ENCODE data around the gene ITPR2. TPM values are rescaled to one million over a fixed set of nuclear protein-coding genes. Genes with fewer than 3 reads are reported as not detected.
"Not testable (repeated sequence)": the region's sequence is repeated elsewhere in the genome, so short reads cannot be mapped to it uniquely, and the experiment has no call there.

ITPR2 gene
- polyA plus RNA-seq, 3 donors = 14.9 to 18.2 (median 15.1) TPM

DNA sequence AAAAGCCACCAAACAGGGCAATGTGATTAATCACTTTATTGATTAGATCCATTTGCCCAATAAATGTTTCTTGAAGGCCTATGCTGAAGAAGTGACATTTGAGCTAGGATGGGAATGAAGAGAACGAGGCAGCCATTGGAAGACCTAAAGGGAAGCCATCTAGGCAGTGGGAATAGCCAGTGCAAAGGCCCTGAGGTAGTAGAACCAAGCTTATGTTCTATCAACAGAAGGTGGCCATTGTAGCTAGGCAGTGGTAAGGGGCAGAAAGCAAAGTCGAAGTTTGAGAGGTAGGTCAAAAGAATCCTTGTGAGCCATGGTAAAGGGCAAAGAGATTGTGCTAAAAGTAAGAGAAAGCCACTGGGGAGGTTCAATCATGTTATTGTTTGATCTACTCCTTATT lies 173.1 kb downstream of the ITPR2 start:
- no peak for DNase-seq (ENCODE audit: extremely low read depth in 1 of 11, low read depth in 9 of 11, low spot score in 4 of 11)

DNA sequence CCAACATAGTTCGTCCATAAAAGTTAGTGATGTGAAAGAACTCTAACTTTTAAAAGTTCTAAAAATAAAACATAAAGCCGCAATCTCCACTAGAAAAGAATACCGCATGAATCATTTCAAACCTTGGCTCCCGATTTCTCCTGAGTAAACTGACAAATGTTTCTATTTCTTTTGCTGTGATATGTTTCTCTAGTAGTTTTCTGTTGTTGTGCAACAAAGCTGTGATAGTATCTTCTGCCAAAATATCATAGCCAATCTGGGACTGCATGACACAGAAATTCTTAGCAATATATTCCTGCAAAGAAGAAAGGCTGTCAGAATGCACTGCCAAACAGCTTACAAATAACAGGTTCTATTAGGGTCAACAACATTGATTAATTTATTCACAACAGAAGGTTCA lies 174.0 kb downstream of the ITPR2 start:
- DNase-seq (ENCODE audit: extremely low read depth in 1 of 11, low read depth in 9 of 11, low spot score in 4 of 11) = no peak

DNA sequence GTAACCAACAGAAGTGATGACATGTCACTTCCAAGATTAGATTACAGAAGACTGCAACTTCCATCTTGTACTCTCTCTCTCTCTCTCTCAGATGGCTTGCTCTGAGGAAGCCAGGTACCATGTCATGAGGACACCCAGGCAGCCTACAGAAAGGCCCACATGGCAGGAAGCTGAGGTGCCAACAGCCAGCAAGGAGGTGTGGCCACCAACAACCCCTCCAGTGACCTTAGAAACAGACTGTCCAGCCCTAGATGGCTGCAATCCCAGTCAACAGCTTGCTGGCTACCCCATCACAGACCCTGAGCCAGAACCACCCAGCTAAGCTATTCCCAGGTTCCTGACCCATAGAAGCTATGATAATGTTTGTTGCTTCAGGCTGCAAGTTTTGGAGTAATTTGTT lies 178.4 kb downstream of the ITPR2 start:
- no peak for DNase-seq (ENCODE audit: extremely low read depth in 1 of 11, low read depth in 9 of 11, low spot score in 4 of 11)

DNA sequence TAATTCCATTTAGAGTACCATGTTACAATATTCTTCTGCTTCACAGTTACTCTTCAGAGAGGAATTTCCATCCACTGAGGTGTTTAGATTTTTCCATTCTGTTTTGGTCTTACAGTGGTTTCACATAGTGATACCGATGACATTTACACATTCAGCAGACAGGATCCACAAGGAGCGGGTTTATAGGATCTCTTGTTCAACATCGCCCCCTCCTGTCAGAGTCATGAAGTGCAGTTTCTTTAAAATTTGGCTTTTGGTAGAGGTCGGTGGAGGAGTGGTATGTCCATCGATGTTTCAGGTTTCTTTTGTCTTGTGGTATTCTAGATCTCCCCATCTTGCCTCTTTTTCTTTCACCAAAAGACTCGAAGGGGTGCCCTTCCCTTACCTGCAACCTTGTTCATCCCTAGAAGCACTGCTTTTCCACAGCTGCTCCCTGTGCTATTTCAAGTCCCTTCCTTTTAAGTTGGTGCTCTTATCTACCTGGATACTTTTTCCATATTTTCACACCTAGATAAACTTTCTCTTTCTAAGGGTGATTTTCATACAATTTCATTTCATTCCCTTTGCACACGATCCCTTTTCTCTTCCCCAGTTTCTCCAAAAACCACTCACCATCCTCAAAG lies 181.3 kb downstream of the ITPR2 start:
- peak in 6 of 11 donors; percentile 25 to 48 (median 33) for DNase-seq (ENCODE audit: extremely low read depth in 1 of 11, low read depth in 9 of 11, low spot score in 4 of 11)

DNA sequence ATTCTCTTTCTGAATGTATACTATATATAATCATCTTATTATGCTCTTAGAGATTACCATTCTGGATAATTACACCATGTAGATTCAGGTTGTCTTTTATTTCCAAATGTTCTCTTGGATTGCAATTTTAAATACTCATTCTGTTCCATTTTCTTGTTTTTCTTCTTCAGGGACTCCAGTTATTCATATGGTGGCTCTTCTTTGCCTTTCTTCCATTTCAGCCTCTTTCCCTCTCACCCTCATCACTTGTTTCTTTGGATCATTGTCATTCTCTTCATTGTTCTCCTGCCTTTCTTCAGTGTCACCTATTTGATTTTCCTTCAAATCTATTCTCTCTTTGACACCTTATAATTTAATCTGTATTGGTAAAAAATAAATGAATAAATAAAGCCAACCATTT lies 182.0 kb downstream of the ITPR2 start:
- DNase-seq (ENCODE audit: extremely low read depth in 1 of 11, low read depth in 9 of 11, low spot score in 4 of 11) = no peak

DNA sequence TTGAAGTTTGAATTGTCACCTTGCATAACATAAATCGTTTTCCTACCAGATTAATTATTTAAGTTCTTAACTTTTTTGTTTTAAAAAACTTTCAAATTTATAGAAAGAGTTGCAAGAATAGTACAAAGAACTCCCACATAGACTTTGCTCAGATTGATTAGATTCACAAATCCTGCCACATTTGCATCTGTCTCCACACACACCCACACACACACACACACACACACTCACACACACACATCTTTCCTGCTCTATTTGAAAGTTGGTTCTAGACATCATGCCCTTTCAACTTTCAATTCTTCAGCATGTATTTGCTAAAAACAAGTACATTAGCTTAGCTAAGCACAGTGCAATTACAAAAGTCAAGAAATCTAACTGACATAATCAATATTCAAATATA lies 184.0 kb downstream of the ITPR2 start:
- DNase-seq (ENCODE audit: extremely low read depth in 1 of 11, low read depth in 9 of 11, low spot score in 4 of 11) = no peak

DNA sequence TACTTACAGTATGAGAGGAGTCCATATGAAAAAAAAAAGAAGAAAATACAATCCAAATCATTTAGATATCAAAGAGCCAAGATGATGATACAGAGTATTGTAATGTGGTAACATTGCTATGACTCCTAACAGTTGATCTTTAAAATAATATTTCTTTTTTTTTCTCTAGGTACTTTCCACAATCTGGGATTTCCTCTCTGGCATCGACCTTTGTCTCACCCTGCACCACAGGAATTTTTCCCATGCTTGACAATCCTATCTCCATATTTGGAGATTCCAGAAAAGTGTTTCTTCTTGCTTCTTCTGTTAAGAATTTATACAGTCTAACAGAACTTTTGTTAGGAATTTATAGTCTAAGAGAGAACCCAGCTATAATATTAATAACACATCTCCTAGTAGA lies 184.4 kb downstream of the ITPR2 start:
- no peak for DNase-seq (ENCODE audit: extremely low read depth in 1 of 11, low read depth in 9 of 11, low spot score in 4 of 11)

DNA sequence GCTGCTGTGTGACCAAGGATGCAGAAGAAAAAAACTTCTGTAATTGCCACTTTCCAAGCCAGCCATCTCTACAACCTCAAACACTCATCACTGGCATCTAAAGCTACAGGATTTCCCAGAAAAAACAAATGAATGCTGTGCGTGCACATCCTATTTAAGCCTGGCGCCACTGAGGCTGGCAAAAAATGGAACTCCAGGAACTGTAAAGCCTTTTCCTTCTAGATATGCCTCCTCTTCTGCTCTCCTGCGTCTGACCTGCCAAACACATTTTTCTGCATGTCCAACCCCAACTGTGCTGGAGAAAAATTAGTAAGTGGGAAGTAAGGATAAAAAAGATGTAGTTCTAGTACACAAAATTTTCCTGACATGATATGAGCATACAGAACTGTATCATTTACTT lies 184.9 kb downstream of the ITPR2 start:
- DNase-seq (ENCODE audit: extremely low read depth in 1 of 11, low read depth in 9 of 11, low spot score in 4 of 11) = no peak

DNA sequence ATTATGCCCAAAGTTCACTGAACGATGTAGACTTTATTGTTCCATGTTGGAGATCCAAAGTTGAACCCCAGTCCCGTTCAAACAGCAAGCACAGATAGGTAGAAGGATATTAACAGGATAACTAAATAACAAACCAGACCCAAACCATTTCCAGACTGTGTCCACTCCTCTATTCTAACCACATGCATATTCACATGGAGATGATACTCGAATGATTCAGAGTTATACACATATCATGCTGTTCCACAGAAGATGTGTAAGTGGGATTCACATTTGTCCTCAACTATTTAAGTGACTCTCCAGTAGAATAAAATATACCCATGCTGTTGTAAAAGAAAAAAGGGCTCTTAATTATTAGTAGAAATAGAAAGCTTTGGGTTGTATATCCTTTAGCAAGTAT lies 185.9 kb downstream of the ITPR2 start:
- DNase-seq (ENCODE audit: extremely low read depth in 1 of 11, low read depth in 9 of 11, low spot score in 4 of 11) = no peak

DNA sequence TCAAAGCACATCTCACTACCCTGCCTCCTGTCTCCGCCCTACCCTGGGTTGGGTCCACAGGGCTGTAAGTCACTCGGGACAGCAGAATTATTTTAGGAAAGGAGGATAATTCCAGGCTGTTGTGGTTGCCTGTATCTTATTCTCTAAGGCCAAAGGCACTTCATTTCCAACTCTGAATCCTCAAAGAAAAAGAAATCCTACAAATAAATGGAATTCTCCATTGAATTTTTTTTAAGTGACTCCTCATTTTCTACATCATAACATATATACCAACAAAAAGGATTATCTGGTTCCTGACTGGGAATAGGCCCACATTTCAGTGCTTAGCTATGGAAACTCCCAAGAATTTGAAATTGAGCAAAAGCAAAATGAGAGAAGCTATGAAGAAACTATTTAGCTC lies 186.4 kb downstream of the ITPR2 start:
- DNase-seq (ENCODE audit: extremely low read depth in 1 of 11, low read depth in 9 of 11, low spot score in 4 of 11) = no peak

DNA sequence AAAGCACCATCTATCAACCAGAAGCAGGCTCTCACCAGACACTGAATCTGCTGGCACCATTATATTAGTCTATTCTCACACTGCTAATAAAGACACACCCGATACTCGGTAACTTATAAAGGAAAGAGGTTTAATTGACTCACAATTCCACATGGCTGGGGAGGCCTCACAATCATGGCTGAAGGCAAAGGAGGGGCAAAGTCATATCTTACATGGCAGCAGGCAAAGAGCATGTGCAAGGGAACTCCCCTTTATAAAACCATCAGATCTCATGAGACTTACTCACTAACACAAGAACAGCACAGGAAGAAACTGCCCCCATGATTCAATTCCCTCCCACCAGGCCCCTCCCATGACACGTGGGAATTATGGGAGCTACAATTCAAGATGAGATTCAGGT lies 188.6 kb downstream of the ITPR2 start:
- DNase-seq (ENCODE audit: extremely low read depth in 1 of 11, low read depth in 9 of 11, low spot score in 4 of 11) = not testable (repeated sequence)

DNA sequence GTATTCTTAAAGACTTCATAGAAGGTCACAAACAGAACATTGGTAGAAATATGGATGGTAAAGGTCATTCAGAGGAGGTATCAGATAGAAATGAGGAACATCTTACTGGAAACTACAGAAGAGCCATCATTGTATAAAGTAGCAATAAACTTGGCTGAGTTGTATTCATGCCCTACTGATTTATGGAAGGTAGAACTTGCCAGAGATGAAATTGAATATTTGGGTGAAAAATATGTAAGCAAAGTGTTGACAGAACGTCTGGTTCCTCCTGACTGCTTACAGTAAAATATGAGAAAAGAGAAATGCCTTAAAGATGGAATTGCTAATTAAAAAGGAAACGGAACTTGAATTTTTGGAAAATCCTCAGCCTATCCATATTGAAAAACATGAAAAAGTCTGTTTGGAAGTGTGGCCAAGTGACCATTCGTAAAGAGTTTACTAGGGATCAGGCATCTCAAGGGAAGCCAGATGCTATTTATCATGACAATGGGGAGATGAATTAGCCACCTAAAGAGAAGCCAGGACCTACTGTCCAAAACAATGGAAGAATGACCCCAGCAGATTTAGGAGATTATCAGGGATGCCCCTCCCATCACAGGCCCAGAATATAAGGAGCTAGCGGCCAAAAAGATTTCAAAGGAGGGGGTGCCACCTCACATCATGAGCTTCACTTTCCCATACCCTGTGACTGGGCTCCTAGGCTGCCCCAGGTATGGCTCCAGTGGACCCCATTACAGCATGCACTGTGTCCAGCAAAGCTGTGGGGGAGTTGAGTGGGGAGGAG lies 189.3 kb downstream of the ITPR2 start:
- DNase-seq (ENCODE audit: extremely low read depth in 1 of 11, low read depth in 9 of 11, low spot score in 4 of 11) = no peak

DNA sequence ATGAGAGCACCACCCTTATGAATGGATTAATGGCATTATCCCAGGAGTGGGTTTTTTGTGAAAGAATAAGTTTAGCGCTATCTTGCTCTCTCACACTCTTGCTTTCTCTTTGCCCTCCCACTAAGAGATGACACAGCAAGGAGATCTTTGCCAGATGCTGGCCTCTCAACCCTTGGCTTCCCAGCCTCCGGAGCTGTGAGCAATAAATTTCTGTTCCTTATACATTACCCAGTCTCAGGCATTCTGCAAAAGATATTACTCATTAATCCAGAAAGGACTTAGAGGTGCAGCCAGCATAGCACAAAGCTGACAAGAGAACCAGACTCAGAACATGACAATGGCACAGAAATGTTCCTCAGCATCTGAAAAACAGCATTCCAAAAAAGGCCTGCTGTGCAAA lies 190.6 kb downstream of the ITPR2 start:
- DNase-seq (ENCODE audit: extremely low read depth in 1 of 11, low read depth in 9 of 11, low spot score in 4 of 11) = no peak

DNA sequence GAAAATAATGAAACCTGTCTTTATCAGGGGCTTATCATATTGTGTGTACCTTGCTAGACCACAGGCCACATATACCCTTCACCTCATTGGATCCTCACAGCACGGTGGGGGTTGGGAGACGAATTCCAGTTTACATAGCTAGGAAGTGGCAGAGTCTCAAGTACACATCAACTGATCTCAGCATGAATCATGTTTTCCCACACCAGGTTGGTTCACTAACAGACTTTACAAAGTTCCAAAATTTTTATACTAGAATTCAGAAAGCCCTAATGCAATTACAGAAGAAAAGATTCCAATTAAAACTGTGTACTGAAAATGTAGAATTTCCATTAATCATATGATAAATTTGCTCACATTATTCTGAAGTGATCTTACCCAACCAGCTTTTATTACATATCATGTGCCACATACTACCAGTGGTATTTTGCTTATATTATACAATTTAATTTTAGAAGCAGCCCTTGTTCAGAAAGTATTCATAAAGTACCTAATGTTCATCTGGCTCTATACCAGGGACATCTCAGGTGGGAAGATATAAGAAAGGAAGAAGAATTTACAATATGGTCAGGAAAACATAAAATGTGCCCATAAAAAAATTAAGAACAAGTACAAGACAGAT lies 196.2 kb downstream of the ITPR2 start:
- no peak for DNase-seq (ENCODE audit: extremely low read depth in 1 of 11, low read depth in 9 of 11, low spot score in 4 of 11)

DNA sequence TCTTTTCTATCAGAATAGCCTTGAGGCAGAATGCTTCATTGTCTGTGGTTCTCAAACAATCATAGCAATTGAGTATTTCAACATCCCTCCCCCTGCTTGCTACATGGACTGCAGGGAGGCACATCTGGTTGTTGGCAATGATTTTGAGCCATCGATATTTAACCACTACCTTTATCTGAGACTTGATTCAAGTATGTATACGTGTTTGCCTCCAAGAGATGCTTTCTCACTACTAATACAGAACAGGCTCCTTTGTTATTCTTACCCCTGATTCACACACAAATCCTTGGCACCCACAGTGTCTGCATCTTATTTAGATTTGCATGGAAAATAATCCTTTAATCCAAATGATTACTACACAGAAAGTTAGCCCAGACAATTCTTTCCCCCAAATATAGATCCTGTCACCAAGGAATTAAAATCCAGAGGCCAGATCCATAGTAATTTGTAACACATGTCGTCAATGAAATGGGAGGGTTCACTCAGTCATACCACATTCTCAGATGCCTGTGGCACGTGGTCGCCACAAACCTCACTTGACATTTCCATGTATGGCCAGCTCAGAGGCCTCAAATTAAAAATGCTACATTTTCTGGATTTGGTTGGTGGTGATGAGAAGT lies 199.3 kb downstream of the ITPR2 start:
- no peak for DNase-seq (ENCODE audit: extremely low read depth in 1 of 11, low read depth in 9 of 11, low spot score in 4 of 11)

DNA sequence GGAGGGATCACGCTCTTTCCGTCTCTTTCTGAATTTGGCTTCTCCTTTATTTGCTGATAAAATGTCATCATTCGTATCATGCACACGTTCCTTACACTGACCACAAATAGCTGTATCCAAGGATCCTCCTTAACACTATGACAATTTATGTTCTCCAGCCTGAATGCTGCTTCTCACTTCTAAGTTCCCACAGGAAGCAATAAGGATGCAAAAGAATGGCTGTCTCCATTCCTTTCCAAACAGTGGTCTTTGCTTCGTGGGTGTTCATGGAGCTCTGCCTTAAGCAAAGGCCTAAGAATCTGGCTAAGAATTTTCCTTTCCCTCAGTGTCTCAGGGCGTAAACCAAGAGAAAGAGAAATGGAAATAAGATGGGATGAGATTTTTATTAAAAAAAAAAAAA lies 200.2 kb downstream of the ITPR2 start:
- DNase-seq (ENCODE audit: extremely low read depth in 1 of 11, low read depth in 9 of 11, low spot score in 4 of 11) = no peak

DNA sequence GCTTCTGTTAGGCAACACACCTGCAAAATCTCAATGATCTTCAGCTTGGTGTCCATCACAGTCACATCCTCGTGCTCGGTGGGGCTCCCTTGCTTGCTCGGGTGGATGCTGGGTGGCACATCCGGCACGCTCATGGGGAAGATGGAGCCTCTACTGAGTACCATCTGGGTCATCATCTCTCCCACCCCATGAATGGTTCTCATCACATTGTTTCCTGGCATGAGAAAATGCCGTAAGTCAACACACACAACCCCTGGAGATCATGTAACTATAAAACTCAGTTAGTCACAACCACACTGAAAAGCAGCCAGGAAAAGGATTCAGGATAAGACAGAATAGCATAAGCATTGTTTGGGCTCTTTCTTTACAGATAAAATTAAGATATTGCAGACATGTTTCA lies 201.1 kb downstream of the ITPR2 start:
- DNase-seq (ENCODE audit: extremely low read depth in 1 of 11, low read depth in 9 of 11, low spot score in 4 of 11) = no peak

DNA sequence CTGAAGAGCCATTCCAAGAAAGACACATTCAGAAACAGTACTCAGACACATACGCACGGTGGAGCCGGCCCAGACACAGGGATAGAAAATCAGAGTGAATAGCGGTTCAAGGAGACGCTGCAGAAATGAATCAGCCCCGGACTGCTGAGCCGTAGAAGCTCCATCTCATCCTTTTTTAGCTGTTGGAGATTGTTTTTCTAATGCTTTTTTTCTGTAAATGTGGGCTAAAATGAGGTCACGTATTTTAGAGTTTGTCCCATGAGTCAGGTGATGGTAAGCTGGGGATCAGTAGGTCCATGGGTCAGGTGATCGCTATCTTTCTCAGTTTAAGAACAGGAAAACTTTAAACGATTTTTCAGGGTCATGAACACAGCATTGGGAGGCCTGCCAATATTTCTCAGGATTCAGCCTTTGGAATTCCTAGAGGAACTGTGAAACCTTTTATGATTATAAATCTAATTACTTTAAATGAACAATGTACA lies 202.4 kb downstream of the ITPR2 start:
- DNase-seq (ENCODE audit: extremely low read depth in 1 of 11, low read depth in 9 of 11, low spot score in 4 of 11) = peak in 3 of 11 donors; percentile 6 to 9 (median 8)

DNA sequence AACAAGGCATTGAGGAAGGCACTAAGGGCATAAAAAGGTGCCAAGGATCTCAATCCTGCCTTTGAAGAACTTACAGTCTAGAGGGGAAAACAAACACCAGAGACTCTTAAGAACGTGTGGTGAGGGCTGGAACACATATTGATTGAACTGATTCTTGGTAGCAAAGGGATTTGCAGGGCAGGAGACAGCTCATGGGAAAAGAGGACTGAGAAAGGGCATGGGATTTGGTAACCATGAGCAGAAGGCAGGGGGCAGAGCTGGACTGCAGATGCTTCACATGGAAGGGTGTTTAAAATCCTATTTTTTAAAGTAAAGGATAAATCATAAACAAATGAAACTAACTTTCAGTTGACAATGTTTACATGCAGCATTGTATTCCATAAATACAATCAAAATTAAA lies 203.1 kb downstream of the ITPR2 start:
- DNase-seq (ENCODE audit: extremely low read depth in 1 of 11, low read depth in 9 of 11, low spot score in 4 of 11) = peak in 2 of 11 donors; percentile 4 to 5

DNA sequence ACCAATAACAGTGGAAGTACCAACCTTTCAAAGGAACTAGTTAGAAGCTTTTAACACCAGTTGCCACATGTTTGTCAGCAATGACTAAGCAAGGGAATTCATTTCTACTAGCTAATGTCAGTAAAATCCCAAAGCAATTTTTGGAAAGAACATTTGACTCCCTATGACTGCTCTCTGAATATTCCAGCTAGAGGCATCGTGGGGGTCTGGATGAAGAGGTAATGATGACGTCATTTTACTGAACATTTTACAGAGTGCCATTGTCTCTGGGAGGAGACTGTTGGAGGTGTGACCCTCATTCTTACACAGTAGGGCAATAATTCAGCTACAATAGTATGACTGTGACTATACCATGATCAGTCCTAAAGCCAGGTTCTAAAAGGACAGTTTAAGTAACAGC lies 204.8 kb downstream of the ITPR2 start:
- DNase-seq (ENCODE audit: extremely low read depth in 1 of 11, low read depth in 9 of 11, low spot score in 4 of 11) = no peak
